ENCODE data around the gene KLHL29. TPM values are rescaled to one million over a fixed set of nuclear protein-coding genes. Genes with fewer than 3 reads are reported as not detected.

The KLHL29 gene
- total RNA-seq, 1 donor from 2014 or later, result 8.3 TPM

GRCh38 chr2:23366720-23367119, 18.3 kb upstream of the KLHL29 start:
- no peak for DNase-seq (ENCODE audit: extremely low read depth, low read depth, low spot score)

GRCh38 chr2:23367760-23368159, 17.2 kb upstream of the KLHL29 start:
- DNase-seq (ENCODE audit: extremely low read depth, low read depth, low spot score), result no peak

DNA sequence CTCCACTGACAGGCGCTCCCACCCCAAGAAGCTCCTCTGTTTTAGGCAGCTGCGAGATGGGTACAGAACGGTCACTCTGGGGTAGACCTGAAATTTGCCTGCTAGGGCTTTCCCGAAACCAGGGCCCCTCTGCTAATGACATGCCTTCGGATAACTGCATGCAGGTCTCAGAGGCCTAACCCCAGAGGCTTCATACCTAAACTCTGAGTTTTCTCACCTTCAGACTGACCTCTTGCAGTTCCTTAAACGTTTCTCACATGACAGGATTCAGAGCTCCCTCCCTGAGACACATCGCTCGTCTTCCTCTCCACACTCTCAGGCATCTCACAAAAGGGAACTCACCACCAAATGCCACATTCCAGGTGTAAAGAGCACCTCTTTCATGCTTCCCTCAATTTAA, 11.3 kb upstream of the KLHL29 start:
- no peak for DNase-seq (ENCODE audit: extremely low read depth, low read depth, low spot score)

GRCh38 chr2:23375448-23375847, 9.5 kb upstream of the KLHL29 start:
- no peak for DNase-seq (ENCODE audit: extremely low read depth, low read depth, low spot score)

DNA sequence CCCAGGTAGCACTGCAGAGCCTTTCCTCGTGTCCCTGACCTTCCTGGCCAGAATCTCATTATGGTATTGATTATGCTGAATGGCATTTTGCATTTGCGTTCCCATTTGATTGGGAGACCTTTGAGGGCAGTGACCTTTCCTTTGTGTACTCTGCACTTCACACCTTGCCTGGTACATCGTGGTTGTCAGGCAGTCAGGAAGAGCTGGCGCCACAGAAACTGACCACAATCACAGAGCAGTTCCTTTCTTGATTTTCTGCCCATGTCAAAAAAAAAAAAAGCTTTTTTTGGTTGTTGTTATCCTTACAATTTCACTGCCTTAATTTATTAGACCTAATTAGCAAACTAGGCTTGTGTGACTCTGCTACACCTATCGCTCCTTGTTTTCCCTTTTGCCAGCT, 8.9 kb upstream of the KLHL29 start:
- DNase-seq (ENCODE audit: extremely low read depth, low read depth, low spot score), result no peak

GRCh38 chr2:23376972-23377371, 8.0 kb upstream of the KLHL29 start:
- no peak for DNase-seq (ENCODE audit: extremely low read depth, low read depth, low spot score)

- no peak for DNase-seq (ENCODE audit: extremely low read depth, low read depth, low spot score)
Observed at GRCh38 chr2:23377771-23378170, 7.2 kb upstream of the KLHL29 start.

- DNase-seq (ENCODE audit: extremely low read depth, low read depth, low spot score), result no peak
Observed at GRCh38 chr2:23378496-23378895, 6.5 kb upstream of the KLHL29 start.

DNA sequence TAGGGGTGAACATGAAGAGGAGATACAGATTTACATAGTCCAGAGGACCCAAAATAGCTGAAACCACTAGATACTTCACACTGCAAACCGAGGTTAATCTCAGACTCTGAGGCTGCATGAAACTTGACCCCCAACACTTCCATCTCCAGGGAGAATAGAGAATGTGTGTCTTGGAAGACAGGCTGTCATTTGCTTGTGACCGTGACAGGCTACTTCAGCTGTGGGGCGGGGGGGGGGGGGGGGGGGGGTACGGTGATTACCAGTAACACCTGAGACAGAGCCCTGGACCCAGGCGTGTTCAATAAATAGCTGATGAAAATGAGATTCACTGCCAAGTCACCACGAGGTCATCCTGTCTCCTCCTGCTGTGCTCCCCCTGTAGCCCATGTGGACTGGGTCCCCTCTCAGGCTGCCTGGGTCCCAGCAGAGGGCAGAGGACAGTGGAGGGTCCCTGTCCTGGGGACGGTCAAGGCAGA, 5.7 kb upstream of the KLHL29 start:
- DNase-seq (ENCODE audit: extremely low read depth, low read depth, low spot score), result no peak

DNA sequence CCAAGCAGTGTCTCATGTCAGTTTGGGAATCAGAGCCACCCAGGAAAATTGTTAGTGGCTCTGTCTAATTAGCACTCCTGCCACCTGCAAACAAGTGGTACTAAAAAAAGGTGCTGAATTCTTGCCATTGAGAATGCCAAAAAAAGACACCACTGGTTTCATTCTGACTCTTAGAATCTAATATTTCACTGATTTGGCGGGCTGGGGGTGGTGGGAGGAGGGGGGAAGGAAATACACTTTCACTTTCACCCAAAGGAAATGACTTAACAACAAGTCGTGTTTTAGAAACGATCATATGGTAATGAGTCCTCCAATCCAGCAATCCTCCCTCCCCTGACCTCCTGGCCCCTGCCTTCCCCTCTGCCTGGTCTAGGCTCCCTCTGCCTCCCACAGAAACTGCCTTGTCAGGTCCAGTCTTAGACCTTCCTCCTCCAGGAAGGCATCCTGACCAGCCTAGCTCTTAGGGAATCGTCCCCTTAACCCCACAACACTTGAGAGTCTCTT, 4.4 kb upstream of the KLHL29 start:
- DNase-seq (ENCODE audit: extremely low read depth, low read depth, low spot score), result peak; percentile 57

GRCh38 chr2:23381084-23381483, 3.9 kb upstream of the KLHL29 start:
- peak; percentile 85 for DNase-seq (ENCODE audit: extremely low read depth, low read depth, low spot score)

DNA sequence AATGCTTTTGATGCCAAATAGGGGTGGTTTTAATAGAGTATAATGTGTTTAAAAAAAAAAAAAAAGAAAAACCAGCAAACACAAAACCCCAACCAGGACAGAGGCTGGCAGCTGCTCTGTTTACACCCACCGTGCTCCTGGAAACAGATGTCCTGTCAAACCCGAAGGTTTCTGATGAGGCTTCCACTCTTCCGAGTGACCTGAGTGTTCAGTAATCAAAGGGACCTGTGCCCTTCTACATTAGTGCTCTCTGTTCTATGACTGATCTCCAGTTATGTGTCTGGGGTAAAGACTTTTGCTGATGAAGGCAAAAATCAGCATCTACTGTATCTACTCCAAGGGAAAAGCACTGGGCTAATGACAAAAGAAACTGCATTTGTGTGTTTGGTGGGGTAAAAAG, 3.5 kb upstream of the KLHL29 start:
- no peak for DNase-seq (ENCODE audit: extremely low read depth, low read depth, low spot score)

DNA sequence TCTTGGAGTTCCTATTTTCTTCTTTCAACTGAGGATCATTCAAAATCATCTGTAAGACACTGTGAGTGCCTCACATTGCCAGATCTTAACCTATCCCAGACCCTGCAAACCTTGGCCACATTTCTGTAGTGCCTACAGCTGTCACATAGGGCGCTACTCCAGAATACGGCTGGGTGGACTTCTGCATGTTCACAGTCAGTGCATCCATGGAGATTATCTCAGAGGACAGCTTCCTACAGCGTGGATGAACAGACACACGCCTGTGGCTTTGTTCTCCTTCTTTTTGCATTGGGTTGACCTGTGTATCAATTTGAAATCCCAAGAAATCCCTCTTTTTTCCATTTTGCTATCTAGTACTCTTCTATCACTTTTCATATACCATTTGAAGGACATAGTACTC, 1.9 kb upstream of the KLHL29 start:
- no peak for DNase-seq (ENCODE audit: extremely low read depth, low read depth, low spot score)

- DNase-seq (ENCODE audit: extremely low read depth, low read depth, low spot score), result no peak
Observed at GRCh38 chr2:23385351-23385747, 370 bp downstream of the KLHL29 start.

GRCh38 chr2:23385748-23386338, 864 bp downstream of the KLHL29 start:
- DNase-seq (ENCODE audit: extremely low read depth, low read depth, low spot score), result no peak

DNA sequence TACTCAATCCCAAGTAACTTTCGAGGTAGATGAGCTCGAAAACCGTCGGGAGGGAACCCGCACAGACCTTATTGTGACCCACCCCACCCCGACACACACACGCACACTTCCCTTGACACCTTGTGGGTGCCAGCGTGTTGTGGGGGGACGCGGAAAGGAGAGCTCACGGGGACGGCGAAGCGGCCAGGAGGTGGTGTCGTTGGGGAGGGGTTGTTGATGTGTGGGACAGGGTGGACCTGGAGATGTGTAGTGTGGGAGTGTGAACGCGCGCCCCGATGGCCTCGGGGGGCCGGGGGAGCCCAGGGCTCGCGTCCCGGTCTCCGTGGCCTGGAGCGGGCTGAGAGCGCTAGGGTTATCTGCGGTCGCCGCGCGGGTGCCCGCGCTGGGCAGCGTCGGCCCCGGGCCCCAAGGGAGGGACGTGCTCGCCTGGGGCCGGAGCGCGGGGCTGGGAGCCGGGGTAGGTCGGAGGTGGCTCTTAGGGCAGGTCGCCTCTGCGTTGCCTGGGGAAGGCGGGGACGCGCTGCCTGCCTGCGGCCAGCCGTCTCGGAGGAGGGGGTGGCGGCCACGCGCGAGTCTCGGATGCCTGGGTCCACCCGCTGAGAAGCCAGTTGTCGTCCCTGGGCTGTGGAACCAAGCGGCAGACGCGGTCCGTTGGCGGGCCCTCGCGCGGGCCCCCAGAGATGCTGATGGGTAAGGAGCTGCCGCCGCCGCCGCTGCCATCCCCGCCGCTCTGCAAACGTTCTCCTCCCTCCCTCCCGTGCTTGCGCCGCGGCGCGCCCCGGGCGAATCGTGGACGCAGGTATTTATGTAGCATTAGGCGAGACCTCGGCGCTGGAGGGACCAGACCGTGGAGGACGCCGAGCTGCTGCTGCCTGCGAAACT, 1.6 kb downstream of the KLHL29 start:
- DNase-seq (ENCODE audit: extremely low read depth, low read depth, low spot score), result no peak

GRCh38 chr2:23387221-23387550, 2.2 kb downstream of the KLHL29 start:
- no peak for DNase-seq (ENCODE audit: extremely low read depth, low read depth, low spot score)

GRCh38 chr2:23387845-23388244, 2.9 kb downstream of the KLHL29 start:
- no peak for DNase-seq (ENCODE audit: extremely low read depth, low read depth, low spot score)

- no peak for DNase-seq (ENCODE audit: extremely low read depth, low read depth, low spot score)
Observed at GRCh38 chr2:23388294-23388693, 3.3 kb downstream of the KLHL29 start.

GRCh38 chr2:23388756-23389514, 4.0 kb downstream of the KLHL29 start:
- DNase-seq (ENCODE audit: extremely low read depth, low read depth, low spot score), result no peak

DNA sequence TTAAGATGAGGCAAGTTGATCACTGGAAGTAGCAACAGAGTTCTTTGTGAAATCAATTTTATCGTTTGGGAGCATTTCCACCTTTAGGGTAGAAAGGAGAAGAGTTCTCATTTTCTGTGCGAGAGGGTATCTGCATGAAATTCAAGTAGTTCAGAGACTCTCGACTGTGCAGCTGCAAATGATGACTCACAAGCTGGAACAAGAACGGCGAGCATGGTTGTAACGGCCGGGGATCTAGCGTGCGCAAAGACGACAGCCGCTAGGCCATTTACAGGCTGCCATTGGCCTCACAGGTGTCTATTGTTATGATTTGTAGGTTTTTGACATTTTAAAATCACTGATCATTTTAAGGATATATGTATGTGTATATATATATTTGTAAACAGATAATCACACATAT, 5.2 kb downstream of the KLHL29 start:
- no peak for DNase-seq (ENCODE audit: extremely low read depth, low read depth, low spot score)

Data from glomerular endothelial cell (primary cell).